ELR (cell line): ENCODE measurements around the gene TGFBRAP1.
A peak's percentile ranks its signal among the peaks of the same experiment; 100 is the strongest.
"Not testable (repeated sequence)": the region's sequence is repeated elsewhere in the genome, so short reads cannot be mapped to it uniquely, and the experiment has no call there.

Source experiments
- DNase-seq: peaks from one replicate; pipeline ENCODE4 v3.0.0-alpha.2; 2015; ENCODE audit warnings: low read depth

Gene TGFBRAP1

GRCh38 chr2:105358593-105358992 is 29.1 kb upstream of the TGFBRAP1 start:
- DNase-seq: no peak

- no peak for DNase-seq
Measured at GRCh38 chr2:105357122-105357521, 27.6 kb upstream of the TGFBRAP1 start.

- peak; percentile 77 for DNase-seq
Measured at GRCh38 chr2:105344704-105345345, 15.3 kb upstream of the TGFBRAP1 start.

- no peak for DNase-seq
Measured at GRCh38 chr2:105339414-105339813, 9.9 kb upstream of the TGFBRAP1 start.

- peak; percentile 23 for DNase-seq
Measured at GRCh38 chr2:105338020-105338385, 8.5 kb upstream of the TGFBRAP1 start.

GRCh38 chr2:105337122-105338019 is 7.8 kb upstream of the TGFBRAP1 start, which contains the start of gene C2orf49:
Gene C2orf49, plus strand, starts transcription at chr2:105337540. Its CDS starts 48 bp downstream, at chr2:105337588.
- DNase-seq: peak; percentile 89

- no peak for DNase-seq
Measured at GRCh38 chr2:105336786-105337121, 7.2 kb upstream of the TGFBRAP1 start.

GRCh38 chr2:105335469-105335868 is 5.9 kb upstream of the TGFBRAP1 start:
- DNase-seq: no peak

GRCh38 chr2:105334211-105334610 is 4.7 kb upstream of the TGFBRAP1 start:
- DNase-seq: no peak

- peak; percentile 19 for DNase-seq
Measured at GRCh38 chr2:105330681-105331375, 1.3 kb upstream of the TGFBRAP1 start.

- no peak for DNase-seq
Measured at GRCh38 chr2:105329197-105329554, 359 bp downstream of the TGFBRAP1 start.

- DNase-seq: peak; percentile 55
Measured at GRCh38 chr2:105328281-105329196, 996 bp downstream of the TGFBRAP1 start.

- peak; percentile 10 for DNase-seq
Measured at GRCh38 chr2:105327690-105328089, 1.8 kb downstream of the TGFBRAP1 start.

GRCh38 chr2:105327271-105327670 is 2.3 kb downstream of the TGFBRAP1 start:
- not testable (repeated sequence) for DNase-seq

- DNase-seq: peak; percentile 66
Measured at GRCh38 chr2:105325389-105325963, 4.1 kb downstream of the TGFBRAP1 start.

GRCh38 chr2:105324732-105325131 is 4.8 kb downstream of the TGFBRAP1 start:
- DNase-seq: peak; percentile 87

- peak; percentile 22 for DNase-seq
Measured at GRCh38 chr2:105324101-105324500, 5.4 kb downstream of the TGFBRAP1 start.

- DNase-seq: no peak
Measured at GRCh38 chr2:105323111-105323510, 6.4 kb downstream of the TGFBRAP1 start.

GRCh38 chr2:105321875-105322646 is 7.5 kb downstream of the TGFBRAP1 start:
- peak; percentile 63 for DNase-seq

GRCh38 chr2:105320651-105321215 is 8.8 kb downstream of the TGFBRAP1 start:
- peak; percentile 24 for DNase-seq
